ENCODE measurements around the gene CLEC16A.

Gene CLEC16A, protein sequence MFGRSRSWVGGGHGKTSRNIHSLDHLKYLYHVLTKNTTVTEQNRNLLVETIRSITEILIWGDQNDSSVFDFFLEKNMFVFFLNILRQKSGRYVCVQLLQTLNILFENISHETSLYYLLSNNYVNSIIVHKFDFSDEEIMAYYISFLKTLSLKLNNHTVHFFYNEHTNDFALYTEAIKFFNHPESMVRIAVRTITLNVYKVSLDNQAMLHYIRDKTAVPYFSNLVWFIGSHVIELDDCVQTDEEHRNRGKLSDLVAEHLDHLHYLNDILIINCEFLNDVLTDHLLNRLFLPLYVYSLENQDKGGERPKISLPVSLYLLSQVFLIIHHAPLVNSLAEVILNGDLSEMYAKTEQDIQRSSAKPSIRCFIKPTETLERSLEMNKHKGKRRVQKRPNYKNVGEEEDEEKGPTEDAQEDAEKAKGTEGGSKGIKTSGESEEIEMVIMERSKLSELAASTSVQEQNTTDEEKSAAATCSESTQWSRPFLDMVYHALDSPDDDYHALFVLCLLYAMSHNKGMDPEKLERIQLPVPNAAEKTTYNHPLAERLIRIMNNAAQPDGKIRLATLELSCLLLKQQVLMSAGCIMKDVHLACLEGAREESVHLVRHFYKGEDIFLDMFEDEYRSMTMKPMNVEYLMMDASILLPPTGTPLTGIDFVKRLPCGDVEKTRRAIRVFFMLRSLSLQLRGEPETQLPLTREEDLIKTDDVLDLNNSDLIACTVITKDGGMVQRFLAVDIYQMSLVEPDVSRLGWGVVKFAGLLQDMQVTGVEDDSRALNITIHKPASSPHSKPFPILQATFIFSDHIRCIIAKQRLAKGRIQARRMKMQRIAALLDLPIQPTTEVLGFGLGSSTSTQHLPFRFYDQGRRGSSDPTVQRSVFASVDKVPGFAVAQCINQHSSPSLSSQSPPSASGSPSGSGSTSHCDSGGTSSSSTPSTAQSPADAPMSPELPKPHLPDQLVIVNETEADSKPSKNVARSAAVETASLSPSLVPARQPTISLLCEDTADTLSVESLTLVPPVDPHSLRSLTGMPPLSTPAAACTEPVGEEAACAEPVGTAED

DNA sequence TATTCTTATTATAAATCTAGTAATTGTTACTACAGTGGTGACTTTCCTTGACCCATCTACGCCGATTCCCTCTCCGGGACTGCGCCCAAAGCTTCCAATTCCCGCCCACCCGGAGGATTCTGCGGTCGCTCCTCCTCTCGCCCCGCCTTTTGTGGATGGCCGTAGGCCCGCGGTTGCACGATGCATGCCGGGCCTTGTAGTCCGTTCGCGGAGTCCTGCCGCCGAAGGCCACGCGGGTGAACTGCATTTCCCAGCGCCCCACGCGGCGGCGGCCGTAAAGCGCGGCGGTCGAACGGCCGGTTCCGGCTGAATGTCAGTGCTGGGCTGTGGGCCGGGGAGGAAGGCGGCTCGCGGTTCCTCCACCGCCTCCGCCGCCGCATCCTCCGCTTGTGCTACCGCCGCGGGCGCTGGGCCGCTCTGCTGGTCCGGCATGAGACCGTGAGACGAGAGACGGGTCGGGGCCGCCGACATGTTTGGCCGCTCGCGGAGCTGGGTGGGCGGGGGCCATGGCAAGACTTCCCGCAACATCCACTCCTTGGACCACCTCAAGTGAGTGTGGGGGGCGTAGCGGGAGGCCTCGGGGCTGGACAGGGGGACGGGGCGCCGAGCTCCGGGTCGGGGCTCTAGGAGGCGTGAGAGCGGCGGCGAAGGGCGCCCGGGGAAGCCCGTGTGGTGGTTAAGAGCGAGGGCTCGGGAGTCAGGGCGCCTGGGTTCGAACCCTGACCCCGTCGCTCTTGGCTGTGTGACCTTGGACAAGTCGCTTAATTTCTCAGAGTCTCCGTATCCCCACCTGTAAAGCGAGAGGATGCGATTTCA is at the start of gene CLEC16A:
Gene CLEC16A, plus strand, starts transcription at position 316 of the 816 bp plus-strand sequence. Its CDS starts 154 bp downstream, at position 470.
- DNase-seq (ENCODE audit: low spot score) = peak; percentile 98

DNA sequence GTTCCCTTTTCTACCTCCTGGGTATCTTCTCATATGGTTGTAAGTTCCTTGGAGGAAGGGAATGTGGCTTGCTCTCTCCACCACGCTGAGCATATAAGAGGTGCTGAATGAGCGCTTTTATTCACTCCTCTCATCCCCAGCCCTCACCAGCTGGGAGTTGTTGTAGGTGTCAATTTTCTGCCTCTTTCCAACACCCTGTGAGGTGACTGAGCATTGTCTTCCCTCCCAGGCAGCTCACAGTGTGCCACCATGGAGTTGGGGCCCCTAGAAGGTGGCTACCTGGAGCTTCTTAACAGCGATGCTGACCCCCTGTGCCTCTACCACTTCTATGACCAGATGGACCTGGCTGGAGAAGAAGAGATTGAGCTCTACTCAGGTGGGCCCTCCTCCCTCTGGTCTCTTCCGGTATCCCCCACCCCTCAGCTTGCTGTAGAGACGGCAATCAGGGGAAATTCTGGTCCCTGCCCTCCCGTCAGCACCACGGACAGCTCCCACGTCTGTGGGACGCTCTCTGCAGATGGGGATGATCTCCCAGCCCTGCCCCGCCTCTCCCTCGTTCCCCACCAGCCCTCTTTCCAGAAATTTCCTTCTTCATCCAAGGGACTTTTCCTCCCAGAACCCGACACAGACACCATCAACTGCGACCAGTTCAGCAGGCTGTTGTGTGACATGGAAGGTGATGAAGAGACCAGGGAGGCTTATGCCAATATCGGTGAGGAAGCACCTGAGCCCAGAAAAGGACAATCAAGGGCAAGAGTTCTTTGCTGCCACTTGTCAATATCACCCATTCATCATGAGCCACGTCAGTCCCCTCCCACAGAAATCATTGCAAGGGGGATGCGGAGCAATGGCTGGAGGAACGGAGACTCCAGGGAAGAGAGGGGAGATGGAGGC is 49.1 kb upstream of the CLEC16A start:
- DNase-seq (ENCODE audit: low spot score) = peak; percentile 46

DNA sequence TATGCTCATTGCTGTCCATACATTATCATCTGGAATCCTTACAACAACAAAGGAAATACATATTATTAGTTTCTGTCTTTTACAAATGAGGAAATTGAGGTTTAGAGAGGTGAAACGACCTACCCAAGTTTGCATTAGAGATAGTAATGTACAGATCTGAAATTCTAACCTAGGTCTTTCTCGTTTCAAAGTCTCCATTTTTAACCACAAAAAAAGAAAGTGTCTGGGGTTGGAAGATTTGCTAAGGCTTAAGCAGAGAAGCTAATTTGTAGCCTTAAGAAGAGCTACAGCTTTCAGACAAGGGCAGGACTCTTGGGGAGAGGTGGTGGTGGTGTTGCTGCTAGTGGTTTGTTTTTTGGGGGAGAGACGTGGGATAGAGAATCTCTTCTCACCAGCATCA is 48.2 kb upstream of the CLEC16A start:
- no peak for DNase-seq (ENCODE audit: low spot score)

GRCh38 chr16:10896723-10897122 is 47.6 kb upstream of the CLEC16A start:
- no peak for DNase-seq (ENCODE audit: low spot score)

GRCh38 chr16:10897134-10897533 is 47.2 kb upstream of the CLEC16A start:
- DNase-seq (ENCODE audit: low spot score) = no peak

DNA sequence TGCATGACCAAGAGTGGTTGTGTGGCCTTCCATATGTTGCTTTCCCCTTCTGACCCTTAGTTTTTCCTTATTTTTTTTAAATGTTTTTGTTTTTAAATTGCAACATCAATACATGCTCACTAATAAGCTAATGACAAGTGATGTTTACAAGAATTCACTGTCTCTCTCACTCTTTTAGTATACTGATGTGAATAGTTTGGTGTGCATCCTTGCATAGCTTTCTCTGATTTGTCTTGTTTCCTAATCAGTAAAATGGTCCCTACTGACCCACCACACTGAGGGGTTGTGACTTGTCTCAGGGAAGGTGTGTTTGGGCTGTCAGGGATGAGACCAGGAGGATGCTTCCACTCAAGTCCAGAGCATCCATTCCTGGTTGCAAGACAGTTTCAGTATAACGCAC is 41.4 kb upstream of the CLEC16A start:
- DNase-seq (ENCODE audit: low spot score) = no peak

DNA sequence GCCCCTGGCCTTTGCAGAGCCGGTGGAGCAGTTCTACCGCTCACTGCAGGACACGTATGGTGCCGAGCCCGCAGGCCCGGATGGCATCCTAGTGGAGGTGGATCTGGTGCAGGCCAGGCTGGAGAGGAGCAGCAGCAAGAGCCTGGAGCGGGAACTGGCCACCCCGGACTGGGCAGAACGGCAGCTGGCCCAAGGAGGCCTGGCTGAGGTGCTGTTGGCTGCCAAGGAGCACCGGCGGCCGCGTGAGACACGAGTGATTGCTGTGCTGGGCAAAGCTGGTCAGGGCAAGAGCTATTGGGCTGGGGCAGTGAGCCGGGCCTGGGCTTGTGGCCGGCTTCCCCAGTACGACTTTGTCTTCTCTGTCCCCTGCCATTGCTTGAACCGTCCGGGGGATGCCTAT is 37.9 kb upstream of the CLEC16A start:
- no peak for DNase-seq (ENCODE audit: low spot score)

- DNase-seq (ENCODE audit: low spot score) = no peak
Measured at GRCh38 chr16:10906914-10907756, 37.2 kb upstream of the CLEC16A start.

- DNase-seq (ENCODE audit: low spot score) = no peak
Measured at GRCh38 chr16:10907757-10908045, 36.7 kb upstream of the CLEC16A start.

DNA sequence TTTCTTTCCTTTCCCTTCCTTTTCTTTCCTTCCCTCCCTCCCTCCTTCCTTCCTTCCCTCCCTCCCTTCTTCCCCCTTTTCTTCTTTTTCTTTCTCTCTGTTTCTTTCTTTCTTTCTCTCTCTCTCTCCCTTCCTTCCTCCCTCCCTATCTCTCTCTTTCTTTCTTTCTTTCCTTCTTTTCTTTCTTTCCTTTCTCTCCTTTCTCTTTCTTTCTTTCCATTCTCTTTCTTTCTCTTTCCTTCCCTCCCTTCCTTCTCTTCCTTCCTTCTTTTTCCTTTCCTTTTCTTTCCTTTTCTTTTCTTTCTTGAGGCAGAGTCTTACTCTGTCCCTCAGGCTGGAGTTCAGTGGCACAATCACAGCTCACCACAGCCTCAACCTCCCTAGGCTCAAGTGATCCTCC is 33.1 kb upstream of the CLEC16A start:
- no peak for DNase-seq (ENCODE audit: low spot score)

DNA sequence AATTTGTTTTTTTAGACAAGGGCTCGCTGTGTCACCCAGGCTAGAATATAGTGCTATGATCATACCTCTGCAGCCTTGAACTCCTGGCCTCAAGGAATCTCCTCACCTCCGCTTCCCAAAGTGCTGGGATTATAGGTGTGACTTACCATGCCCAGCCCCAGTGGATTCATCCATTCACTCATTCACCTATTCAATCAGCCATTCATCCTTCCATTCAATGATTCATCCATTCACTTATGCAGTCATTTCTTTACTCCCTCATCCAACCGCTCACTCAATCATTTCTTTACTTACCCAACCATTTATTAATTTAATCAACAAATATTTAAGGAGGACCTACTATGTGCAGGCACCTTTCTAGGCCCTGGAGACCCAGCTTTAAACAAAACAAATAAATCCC is 27.8 kb upstream of the CLEC16A start:
- DNase-seq (ENCODE audit: low spot score) = no peak

DNA sequence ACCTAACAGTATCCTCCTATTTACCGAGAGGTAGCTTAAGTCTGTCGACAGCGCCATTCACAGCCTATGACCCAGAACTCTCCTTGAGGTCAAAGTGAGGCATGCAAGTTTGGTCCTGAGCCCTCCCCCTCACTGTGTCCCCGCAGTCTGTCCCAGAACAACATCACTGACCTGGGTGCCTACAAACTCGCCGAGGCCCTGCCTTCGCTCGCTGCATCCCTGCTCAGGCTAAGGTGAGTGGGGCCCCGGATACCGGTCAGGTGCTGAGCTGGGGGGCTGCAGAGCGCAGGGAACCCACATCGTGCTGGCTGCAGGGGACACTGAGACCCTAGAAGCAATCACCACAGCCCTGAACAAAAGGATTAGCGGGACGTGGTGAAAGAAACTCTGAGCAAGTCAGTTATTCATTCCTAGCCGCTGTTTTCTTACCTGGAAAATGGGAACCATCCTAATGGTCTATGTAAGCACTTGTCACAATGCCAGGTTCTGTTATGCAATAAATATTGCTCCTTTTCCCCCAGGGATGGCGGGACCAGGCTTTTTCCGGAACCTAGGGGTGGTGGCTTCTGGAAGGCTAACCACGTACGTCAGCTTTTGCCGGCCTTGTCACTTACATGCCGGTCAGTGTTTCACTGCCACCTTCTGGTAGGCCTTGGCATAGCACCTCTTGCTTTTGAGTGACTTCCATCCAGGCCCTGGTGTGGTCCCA is 25.9 kb upstream of the CLEC16A start:
- peak; percentile 81 for DNase-seq (ENCODE audit: low spot score)

DNA sequence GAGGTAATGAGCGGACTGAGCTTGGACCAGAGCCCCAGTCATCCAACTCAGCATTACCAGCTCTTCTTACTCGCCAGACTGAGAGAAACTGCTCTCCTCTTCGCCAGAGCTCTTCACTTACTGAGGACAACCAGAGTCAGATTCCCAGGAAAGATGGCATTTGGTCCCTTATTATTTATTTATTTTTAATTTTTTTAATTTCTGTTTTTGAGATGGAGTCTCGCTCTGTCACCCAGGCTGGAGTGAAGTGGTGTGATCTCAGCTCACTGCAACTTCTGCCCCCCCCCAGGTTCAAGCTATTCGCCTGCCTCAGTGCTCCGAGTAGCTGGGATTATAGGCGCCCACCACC is 25.4 kb upstream of the CLEC16A start:
- no peak for DNase-seq (ENCODE audit: low spot score)

DNA sequence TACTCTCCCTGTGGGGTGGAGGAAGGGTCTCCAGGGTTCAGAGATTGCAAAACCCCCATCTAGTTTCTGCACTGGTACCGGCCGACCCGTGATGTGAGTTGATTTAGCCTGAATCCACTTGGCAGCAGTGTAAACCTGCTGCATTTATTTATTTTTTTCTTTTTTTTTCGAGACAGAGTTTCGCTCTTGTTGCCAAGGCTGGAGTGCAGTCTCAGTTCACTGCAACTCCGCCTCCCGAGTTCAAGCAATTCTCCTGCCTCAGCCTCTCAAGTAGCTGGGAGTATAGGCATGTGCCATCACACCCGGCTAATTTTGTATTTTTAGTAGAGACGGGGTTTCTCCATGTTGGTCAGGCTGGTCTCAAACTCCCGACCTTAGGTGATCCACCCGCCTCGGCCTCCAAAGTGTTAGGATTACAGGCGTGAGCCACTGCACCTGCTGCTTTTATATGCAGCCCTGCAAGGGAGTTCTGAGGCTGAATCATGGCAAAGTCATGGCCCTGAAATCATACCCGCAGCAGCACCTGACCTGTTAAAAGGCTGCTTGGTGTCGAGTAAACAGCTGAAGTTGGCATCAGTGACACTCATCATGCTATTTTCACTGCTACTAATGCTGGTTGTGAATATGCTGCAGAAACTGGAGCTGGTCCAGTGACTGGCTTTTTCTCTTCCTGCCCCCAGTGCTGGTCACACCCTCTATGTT is 23.5 kb upstream of the CLEC16A start:
- no peak for DNase-seq (ENCODE audit: low spot score)

DNA sequence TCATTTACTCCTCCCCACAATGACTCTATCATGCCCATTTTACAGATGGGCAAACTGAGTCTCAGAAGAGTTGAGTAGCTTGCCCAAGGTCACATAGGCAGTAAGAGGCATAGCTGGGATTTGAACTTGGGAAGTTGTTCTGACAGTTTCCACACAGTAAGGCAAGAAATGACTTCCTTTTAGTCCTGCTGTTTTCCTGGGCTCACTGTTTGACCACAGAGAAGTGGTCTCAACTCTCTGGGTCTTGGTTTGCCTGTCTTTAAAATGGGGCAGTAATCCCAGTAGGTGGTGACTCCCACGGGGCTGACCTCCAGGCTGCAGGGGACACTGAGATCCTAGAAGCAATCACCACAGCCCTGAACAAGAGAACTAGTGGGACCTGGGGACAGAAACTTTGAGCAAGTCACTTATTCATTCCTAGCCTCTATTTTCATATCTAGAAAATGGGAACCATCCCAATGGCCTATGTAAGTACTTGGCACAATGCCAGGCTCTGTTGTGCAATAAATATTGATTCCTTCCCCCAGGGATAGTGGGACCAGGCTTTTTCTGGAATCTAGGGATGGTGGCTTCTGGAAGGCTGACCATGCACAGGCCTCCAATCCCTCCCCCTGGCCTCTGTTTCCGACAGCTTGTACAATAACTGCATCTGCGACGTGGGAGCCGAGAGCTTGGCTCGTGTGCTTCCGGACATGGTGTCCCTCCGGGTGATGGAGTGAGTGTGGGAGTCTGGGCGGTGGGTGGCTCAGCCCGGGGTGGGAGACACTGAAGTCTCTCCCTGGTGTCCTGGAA is 22.6 kb upstream of the CLEC16A start:
- no peak for DNase-seq (ENCODE audit: low spot score)

DNA sequence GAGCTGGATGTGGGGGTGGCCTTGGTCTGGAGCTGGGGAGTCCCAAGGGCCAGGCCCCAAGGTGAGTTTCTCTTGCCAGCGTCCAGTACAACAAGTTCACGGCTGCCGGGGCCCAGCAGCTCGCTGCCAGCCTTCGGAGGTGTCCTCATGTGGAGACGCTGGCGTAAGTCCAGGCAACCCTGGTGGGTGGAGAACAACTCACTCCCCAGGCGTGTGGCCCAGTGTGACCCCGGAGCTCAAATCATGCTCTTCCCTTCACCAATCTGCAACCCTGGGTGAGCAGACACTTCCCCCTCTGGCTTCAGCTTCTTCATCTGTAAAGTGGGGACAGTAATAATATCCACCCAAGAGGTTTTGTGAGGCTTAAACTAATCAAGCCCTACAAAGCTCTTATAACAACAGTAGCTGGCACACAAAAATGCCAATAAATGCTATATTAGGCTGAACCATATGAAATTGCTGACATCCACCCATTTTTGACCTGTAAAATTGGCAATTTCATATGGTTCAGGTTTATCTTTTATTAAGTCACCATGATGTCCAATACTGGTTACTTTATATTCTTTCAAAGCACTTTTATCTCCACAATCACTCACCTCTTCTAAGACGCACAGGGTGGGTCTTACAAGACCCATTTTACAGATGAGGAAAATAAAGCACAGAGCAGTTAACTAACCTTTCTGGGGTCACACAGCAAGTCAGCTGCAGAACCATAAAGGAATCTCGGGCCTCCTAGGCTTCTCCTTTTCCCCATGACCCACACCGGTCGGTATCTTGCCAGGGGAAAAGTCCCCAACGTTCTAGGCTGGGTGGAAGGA is 21.8 kb upstream of the CLEC16A start:
- DNase-seq (ENCODE audit: low spot score) = no peak

- no peak for DNase-seq (ENCODE audit: low spot score)
Measured at GRCh38 chr16:10923146-10923649, 21.2 kb upstream of the CLEC16A start.

Measured in COLO829 (cell line).